ENCODE results near the gene BMPR1A.

BMPR1A gene

DNA sequence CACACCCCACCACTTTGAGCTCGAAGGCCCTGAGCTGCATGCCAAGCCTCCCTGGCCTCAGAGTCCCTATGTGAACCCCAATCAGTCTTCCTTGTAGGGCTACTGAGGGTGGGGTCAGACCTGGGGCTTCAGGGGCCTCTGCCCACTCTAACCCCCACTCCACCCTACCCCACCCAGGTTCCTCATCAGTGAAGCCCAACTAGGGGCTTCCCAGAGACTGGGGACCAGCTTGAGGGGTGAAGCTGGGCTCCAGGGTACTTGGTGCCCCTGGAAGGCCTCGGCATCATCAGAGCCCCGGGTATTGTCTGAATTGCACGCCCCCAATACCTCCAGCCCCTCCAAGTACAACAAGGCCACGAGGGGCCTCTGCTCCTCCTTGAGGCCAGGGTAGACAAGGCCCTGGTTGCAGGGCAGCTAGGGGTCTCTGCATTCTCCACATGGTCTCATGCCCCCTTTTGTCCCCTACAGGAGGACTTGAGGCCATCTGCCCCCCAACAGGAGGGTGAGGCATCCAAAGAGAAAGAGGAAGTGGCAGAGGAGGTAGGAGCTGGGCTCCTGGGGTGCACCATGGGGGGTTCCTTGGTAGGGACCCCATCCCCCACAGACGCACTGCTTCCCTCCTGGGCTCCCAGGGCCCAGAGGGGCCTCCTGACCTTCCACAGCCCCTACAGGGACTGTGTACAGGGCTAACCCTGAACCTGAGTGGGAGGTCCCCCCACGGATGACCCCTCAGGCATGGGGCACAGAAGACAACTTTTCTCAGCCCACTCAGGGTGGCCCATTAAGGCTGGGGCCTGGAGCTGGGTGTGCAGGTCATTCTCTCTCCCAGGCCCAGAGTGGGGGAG, 205.9 kb downstream of the BMPR1A start:
- DNase-seq (no peak), ATAC-seq (replicated peaks) (no peak)
- no peak overlapping the region for H3K27ac Mint-ChIP-seq
- H3K4me3 Mint-ChIP-seq, result no peak overlapping the region
- H3K36me3 Mint-ChIP-seq (ENCODE audit: insufficient read depth), result no peaks in the 10 kb centered on the region
- H3K4me1 Mint-ChIP-seq (ENCODE audit: low read depth in 2 of 2), result peaks cover 7 to 14% of the 10 kb centered on the region in 2 donors
- peaks cover 0 to 17% of the 10 kb centered on the region in 2 donors for H3K27me3 Mint-ChIP-seq
- H3K9me3 Mint-ChIP-seq, result no peaks in the 10 kb centered on the region

DNA sequence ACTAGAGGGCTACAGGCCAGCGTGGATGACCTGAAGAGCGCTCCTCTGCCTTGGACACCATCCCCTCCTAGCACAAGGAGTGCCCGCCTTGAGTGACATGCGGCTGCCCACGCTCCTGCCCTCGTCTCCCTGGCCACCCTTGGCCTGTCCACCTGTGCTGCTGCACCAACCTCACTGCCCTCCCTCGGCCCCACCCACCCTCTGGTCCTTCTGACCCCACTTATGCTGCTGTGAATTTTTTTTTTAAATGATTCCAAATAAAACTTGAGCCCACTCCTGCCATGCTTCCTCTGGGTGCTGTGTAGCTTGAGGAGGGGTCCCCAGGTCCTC, 206.5 kb downstream of the BMPR1A start:
- no peak overlapping the region for H3K4me3 Mint-ChIP-seq
- no peaks in the 10 kb centered on the region for H3K36me3 Mint-ChIP-seq (ENCODE audit: insufficient read depth)
- no peaks in the 10 kb centered on the region for H3K9me3 Mint-ChIP-seq
- H3K4me1 Mint-ChIP-seq (ENCODE audit: low read depth in 2 of 2), result peaks cover 7 to 16% of the 10 kb centered on the region in 2 donors
- DNase-seq (no peak), ATAC-seq (replicated peaks) (no peak)
- H3K27me3 Mint-ChIP-seq, result peaks cover 0 to 17% of the 10 kb centered on the region in 2 donors
- H3K27ac Mint-ChIP-seq, result no peak overlapping the region

DNA sequence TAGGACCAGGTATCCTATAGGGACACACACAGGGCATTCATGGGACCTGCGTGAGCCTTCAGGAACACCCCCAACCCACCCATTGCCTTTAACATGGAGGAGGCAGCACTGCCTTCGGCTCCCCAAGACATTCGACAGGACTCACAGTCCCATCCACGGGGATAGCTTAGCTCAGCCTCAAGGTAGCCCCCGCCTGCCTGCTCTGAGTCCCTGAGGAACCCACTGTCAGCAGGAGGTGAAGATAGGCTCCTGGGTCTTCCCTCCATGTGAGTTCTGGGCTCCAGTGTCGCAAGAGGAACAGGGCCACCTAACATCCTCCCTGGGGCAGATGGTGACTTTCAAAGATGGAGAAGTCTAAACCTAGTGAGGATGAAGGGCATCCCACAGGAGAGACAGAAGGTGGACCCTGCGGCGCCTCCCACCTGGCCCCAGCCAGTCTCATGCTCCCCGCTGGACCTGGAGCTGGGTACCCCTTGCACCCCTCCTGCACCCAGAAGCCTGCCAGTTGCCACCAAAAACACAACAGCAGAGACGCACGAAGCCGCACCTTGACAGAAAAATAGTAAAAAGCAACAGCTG, 207.0 kb downstream of the BMPR1A start:
- ATAC-seq (replicated peaks), result no peak

DNA sequence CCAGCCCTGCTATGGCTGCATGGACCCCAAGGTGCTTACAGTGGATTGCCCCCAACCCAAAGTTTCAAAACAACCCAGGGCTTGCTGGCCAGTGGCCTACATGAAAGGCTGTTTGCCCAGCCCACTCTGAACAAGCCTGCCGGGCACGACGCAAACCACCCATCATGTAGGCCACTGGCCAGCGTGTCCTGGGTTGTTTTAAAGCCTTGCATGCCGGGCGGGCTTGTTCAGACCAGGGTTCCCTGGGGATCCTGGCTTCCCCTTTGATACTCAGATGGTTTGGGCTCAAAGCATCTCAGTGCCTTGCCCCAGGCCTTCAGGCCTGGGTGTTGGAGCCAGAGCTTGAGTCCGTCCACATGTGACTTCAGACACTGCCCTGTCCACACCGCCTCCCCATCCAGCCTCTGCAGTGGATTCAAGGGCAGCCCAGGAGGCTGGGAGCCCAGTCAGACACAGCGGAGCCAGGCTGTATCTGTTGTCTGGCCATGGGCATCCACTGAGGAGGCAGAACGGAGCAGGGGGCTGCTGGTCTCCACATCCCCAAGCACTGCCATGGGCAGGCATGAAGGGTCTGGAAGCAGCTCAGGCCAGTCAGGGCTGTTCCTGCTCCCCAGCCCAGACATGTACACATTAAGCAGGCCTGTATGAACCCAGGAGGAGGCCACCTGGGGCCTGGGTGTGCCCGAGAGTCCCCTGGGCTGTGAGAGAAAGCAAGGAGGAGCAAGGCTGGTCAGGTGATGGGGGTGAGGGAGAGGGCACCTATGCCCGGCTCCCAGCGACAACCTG, 207.8 kb downstream of the BMPR1A start:
- Mint-ChIP-seq H3K4me3 (no peak overlapping the region), H3K27ac (no peak overlapping the region), H3K36me3 (ENCODE audit: insufficient read depth) (no peaks in the 10 kb centered on the region), H3K4me1 (ENCODE audit: low read depth in 2 of 2) (peaks cover 7 to 19% of the 10 kb centered on the region in 2 donors), H3K27me3 (peaks cover 0 to 17% of the 10 kb centered on the region in 2 donors), H3K9me3 (no peaks in the 10 kb centered on the region)
- no peak for DNase-seq
- no peak for ATAC-seq (replicated peaks)

More for the DNA sequence above, 207.0 kb downstream of the BMPR1A start:
- Mint-ChIP-seq H3K4me3 (no peak overlapping the region), H3K27ac (no peak overlapping the region), H3K27me3 (peaks cover 0 to 17% of the 10 kb centered on the region in 2 donors), H3K36me3 (ENCODE audit: insufficient read depth) (no peaks in the 10 kb centered on the region), H3K4me1 (ENCODE audit: low read depth in 2 of 2) (peaks cover 7 to 16% of the 10 kb centered on the region in 2 donors), H3K9me3 (no peaks in the 10 kb centered on the region)
- no peak for DNase-seq

DNA sequence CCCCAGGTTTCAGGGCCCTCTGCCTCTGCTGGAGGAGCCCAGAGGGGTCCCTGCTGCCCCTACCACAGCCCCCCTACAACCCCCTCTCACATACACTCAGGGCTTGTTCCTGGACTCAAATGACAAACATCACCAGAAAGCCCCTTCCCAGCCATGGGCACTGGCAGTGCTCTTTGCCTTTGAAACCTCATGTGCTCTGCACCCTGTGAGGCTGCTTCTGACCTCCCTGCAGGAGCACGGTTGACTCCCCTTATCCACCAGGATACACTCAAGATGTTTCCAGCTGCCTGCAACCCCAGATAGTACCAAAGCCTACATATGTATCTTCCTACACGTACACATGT, 208.4 kb downstream of the BMPR1A start:
- no peaks in the 10 kb centered on the region for H3K9me3 Mint-ChIP-seq
- peaks cover 7 to 19% of the 10 kb centered on the region in 2 donors for H3K4me1 Mint-ChIP-seq (ENCODE audit: low read depth in 2 of 2)
- H3K27me3 Mint-ChIP-seq, result peaks cover 0 to 17% of the 10 kb centered on the region in 2 donors
- no peaks in the 10 kb centered on the region for H3K36me3 Mint-ChIP-seq (ENCODE audit: insufficient read depth)
- H3K27ac Mint-ChIP-seq, result no peak overlapping the region
- no peak overlapping the region for H3K4me3 Mint-ChIP-seq
- DNase-seq, result no peak
- ATAC-seq (replicated peaks), result no peak

DNA sequence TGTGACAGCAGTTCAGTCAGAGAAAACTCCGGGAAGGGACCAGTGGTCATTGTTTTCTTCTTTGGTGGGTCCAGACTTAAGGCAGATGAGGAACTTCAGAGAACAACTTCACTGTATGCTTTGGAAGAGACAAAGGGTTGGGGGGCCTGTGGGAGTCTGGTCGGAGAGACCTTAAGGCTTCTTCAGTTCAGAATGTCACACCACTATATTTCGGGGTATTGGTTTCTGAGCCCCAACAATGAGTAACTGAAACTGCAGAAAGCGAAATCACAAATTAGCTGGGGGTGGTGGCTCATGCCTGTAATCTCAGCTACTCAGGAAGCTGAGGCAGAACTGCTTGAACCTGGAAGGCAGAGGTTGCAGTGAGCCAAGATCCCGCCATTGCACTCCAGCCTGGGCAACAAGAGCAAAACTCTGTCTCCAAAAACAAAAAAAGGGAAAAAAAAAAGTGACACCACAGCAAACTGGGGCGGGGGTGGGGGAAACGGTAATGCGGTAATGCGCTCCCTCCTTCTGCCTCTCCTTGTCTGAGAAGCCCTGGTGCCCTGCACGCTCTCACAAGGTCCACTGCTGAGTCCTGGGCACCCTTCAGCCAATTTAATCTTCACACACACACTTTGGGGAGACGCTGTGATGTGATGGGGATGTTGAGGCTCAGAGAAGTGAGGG, 209.7 kb downstream of the BMPR1A start:
- DNase-seq (no peak), ATAC-seq (replicated peaks) (no peak)
- peaks cover 0 to 9% of the 10 kb centered on the region in 2 donors for H3K27me3 Mint-ChIP-seq
- H3K27ac Mint-ChIP-seq, result peak overlapping the region; percentile 56 to 80
- peak overlapping the region; percentile 37 to 73 for H3K4me3 Mint-ChIP-seq
- H3K4me1 Mint-ChIP-seq (ENCODE audit: low read depth in 2 of 2), result peaks cover 7 to 18% of the 10 kb centered on the region in 2 donors
- peaks cover 7% of the 10 kb centered on the region for H3K36me3 Mint-ChIP-seq (ENCODE audit: insufficient read depth)
- H3K9me3 Mint-ChIP-seq, result no peaks in the 10 kb centered on the region

DNA sequence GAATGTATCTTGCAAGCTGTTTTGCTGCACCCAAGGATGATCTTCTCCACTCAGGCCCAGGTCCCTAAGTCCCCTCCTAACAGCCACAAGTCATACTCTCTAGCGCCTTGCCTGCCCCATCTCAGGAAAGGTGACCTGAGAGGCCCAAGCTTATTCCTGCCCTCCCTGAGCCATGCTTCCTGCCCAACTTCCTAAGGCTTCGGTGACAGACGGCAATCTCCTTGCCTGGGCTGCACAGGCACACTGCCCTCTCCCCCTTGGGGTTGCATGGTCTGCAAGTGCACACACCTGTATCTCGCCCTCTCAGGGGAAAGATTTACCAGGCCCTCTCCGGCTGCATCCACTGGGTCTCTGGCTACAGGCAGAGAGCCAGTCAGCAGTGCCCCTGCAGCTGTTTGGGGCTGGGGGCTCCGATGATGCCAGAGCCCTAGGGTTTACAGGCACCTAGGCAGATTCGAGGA, 211.1 kb downstream of the BMPR1A start:
- H3K4me1 Mint-ChIP-seq (ENCODE audit: low read depth in 2 of 2), result peaks cover 12 to 25% of the 10 kb centered on the region in 2 donors
- no peak for DNase-seq
- H3K9me3 Mint-ChIP-seq, result no peaks in the 10 kb centered on the region
- H3K4me3 Mint-ChIP-seq, result no peak overlapping the region
- no peaks in the 10 kb centered on the region for H3K27me3 Mint-ChIP-seq
- no peak overlapping the region for H3K27ac Mint-ChIP-seq
- peaks cover 17% of the 10 kb centered on the region for H3K36me3 Mint-ChIP-seq (ENCODE audit: insufficient read depth)
- no peak for ATAC-seq (replicated peaks)

DNA sequence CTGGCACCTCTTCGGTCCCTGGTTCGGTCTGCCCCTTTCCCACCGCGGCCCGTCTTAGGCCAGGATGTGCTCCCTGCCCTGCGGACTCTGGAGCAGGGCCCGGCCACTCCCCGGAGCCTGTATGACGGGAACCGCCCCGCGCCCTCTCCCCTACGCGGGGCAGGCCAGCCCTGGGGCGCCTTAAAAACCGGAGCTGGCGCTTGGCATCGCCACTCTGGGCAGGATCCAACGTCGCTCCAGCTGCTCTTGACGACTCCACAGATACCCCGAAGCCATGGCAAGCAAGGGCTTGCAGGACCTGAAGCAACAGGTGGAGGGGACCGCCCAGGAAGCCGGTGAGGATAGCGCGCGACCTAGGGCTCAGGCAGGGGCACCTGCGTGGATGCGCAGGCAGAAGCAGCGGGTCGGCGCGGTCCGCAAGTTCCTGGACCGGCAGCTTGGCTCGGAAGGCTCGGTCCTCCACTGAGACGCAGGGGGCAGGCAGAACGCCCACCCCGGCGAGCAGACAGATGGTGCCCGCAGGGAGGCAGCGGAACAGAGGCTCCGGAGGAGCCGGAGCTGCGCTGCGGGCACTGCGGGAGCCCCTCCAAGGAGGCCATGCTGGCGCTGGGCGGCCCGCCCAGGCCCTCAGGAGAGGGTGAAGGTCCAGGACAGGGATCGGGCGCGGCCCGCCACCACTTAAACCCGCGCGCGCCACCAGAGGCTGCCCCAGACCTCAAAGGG, 212.0 kb downstream of the BMPR1A start, which contains the start of gene ADIRF:
TSS of gene ADIRF (plus strand) at position 212 of the 723 bp plus-strand sequence. CDS start at position 275, 63 bp downstream.
- Mint-ChIP-seq H3K4me3 (peak within 1 kb of the TSS in 1 of 2 donors; percentile 23), H3K36me3 (ENCODE audit: insufficient read depth) (peaks cover 23% of the 10 kb centered on the region), H3K27ac (no peak within 1 kb of the TSS), H3K9me3 (no peaks in the 10 kb centered on the region), H3K4me1 (ENCODE audit: low read depth in 2 of 2) (peaks cover 21 to 25% of the 10 kb centered on the region in 2 donors), H3K27me3 (no peaks in the 10 kb centered on the region)
- ATAC-seq (replicated peaks) (no peak), DNase-seq (no peak)

DNA sequence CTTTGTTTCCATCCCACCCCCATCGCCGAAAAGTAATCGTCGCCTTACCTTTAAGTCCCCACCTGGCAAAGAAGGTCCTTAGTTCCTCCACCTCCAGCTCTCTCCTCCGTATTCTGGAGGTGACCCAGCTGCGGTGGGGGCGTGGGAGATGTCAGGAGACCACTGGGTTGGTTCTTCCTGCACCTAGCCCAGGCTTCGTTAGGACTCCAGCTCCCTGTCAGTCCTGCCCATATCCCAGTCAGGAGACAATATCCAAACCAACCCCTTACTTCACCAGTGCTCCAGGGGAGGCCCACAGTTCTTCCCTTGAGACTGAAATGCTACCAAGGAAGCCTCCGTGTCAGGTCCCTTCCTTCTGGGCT, 212.6 kb downstream of the BMPR1A start:
- H3K36me3 Mint-ChIP-seq (ENCODE audit: insufficient read depth), result peaks cover 23% of the 10 kb centered on the region
- H3K4me1 Mint-ChIP-seq (ENCODE audit: low read depth in 2 of 2), result peaks cover 21 to 25% of the 10 kb centered on the region in 2 donors
- no peak overlapping the region for H3K27ac Mint-ChIP-seq
- ATAC-seq (replicated peaks) (no peak), DNase-seq (no peak)
- H3K27me3 Mint-ChIP-seq, result no peaks in the 10 kb centered on the region
- H3K4me3 Mint-ChIP-seq, result peak overlapping the region in 1 of 2 donors; percentile 23
- no peaks in the 10 kb centered on the region for H3K9me3 Mint-ChIP-seq

DNA sequence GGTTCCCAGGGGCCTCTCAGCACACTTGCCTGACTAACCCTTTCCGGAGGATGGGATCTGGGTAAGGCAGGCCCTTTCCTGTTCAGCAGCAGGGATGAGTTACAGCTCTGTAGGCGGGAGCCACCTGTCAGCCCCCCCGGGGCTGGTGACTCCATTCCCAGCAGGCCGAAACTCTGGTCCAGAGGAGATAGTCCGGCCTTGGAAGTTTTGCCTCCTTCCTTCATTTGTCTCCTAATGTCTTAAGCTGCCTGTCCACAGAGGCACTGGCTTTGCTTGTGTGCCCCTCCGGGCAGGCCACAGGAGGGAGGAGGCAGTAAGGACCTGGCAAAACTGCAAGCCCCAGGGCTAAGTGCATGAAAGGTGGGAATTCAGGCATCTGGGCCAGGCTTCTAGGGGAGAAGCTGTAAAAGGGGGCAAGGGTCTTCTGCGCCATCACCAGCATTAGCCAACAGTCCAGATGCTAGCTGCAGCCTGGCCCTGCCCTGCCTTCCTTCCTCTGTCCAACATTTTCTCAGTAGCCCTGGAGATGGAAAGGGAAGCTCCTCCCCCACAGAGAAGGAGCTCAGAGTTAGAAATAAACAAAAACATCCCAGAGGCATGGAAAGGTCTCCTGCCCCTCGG, 213.1 kb downstream of the BMPR1A start:
- ATAC-seq (replicated peaks) (no peak), DNase-seq (no peak)
- peak overlapping the region in 1 of 2 donors; percentile 95 for H3K27ac Mint-ChIP-seq
- no peaks in the 10 kb centered on the region for H3K27me3 Mint-ChIP-seq
- H3K4me1 Mint-ChIP-seq (ENCODE audit: low read depth in 2 of 2), result peaks cover 21 to 25% of the 10 kb centered on the region in 2 donors
- peaks cover 23% of the 10 kb centered on the region for H3K36me3 Mint-ChIP-seq (ENCODE audit: insufficient read depth)
- no peaks in the 10 kb centered on the region for H3K9me3 Mint-ChIP-seq
- H3K4me3 Mint-ChIP-seq, result peak overlapping the region; percentile 10 to 23

DNA sequence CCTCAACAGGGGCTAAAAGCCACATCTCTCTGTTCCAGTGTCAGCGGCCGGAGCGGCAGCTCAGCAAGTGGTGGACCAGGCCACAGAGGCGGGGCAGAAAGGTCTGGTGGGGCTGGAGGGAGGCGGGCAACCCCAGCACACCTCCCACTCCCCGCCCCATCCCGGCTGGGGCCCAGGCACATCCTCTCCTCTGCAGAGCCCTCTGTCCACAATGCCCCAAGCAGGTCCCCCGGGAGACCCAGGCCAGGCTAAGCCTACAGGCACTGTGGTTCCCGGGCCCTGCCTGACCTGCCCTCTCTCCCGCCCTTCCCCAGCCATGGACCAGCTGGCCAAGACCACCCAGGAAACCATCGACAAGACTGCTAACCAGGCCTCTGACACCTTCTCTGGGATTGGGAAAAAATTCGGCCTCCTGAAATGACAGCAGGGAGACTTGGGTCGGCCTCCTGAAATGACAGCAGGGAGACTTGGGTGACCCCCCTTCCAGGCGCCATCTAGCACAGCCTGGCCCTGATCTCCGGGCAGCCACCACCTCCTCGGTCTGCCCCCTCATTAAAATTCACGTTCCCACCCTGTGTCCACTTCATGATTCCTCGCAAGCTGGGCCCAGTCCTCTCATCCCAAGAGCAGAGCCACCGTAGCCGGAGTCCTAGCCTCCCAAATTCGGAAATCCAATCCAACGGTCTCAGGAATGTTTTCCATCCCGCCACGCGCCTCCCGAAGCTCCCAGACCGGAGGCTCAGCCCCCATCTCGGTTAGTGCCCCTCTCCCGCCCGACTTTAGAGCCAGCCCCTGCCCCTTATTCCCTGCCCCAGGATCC, 214.0 kb downstream of the BMPR1A start:
- Mint-ChIP-seq H3K27me3 (no peaks in the 10 kb centered on the region), H3K4me1 (ENCODE audit: low read depth in 2 of 2) (peaks cover 21 to 25% of the 10 kb centered on the region in 2 donors), H3K36me3 (ENCODE audit: insufficient read depth) (peaks cover 23% of the 10 kb centered on the region), H3K4me3 (peak overlapping the region; percentile 75 to 82), H3K27ac (peak overlapping the region; percentile 95), H3K9me3 (no peaks in the 10 kb centered on the region)
- peak in 1 of 3 experiments; percentile 6 for DNase-seq
- no peak for ATAC-seq (replicated peaks)

DNA sequence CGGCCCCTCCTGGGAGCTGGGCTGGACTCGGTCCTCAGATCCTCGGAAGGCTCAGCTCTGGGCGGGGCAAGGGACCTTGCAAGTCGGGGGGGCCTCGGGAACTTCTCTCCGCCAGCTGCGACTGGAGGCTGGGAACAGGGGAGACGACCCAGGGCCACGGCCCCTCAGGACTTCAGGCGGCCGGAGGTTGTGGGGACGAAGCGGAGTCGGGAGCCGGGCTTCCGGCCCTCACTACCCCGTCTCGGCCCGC, 214.5 kb downstream of the BMPR1A start:
- Mint-ChIP-seq H3K4me3 (peak overlapping the region; percentile 75 to 82), H3K4me1 (ENCODE audit: low read depth in 2 of 2) (peaks cover 21 to 24% of the 10 kb centered on the region in 2 donors), H3K9me3 (no peaks in the 10 kb centered on the region), H3K27me3 (no peaks in the 10 kb centered on the region), H3K27ac (peak overlapping the region; percentile 95), H3K36me3 (ENCODE audit: insufficient read depth) (peaks cover 23% of the 10 kb centered on the region)
- DNase-seq, result no peak
- no peak for ATAC-seq (replicated peaks)

Data from effector memory CD8-positive, alpha-beta T cell (primary cell).